ENCODE results near the gene TSR2. TPM values are rescaled to one million over a fixed set of nuclear protein-coding genes. Genes with fewer than 3 reads are reported as not detected.

The TSR2 gene
- total RNA-seq, 1 experiment from 2014 or later, result 27.9 TPM

GRCh38 chrX:54479136-54480111 lies 39.2 kb downstream of the TSR2 start:
- intact Hi-C loops (cut with micrococcal nuclease), result no loop called here
- Histone ChIP-seq H4K20me1 (ENCODE audit: insufficient read depth) (no peaks in the 10 kb centered on the region), H3K4me3 (replicated peaks in 1 of 2; ENCODE audit: low read depth in 1 of 2, low read length in 2 of 2) (no peak overlapping the region), H3K9me2 (ENCODE audit: insufficient read depth) (no peaks in the 10 kb centered on the region), H3K9ac (ENCODE audit: low read length) (no peak overlapping the region), H3K4me2 (ENCODE audit: low read length) (no peak overlapping the region), H3K9me3 (ENCODE audit: control insufficient read depth in 1 of 2, insufficient read depth in 1 of 2, low read depth in 1 of 2, low read length in 2 of 2) (no peaks in the 10 kb centered on the region), H3K27ac (ENCODE audit: low read depth, low read length) (no peak overlapping the region), H2AFZ (ENCODE audit: low read depth, low read length, poor library complexity, severe bottlenecking) (no peak overlapping the region), H3K36me3 (ENCODE audit: control insufficient read depth in 1 of 2, insufficient read depth in 2 of 2, low read length in 2 of 2) (no peaks in the 10 kb centered on the region), H3K79me2 (ENCODE audit: insufficient read depth, low read length) (no peaks in the 10 kb centered on the region), H3K4me1 (ENCODE audit: control insufficient read depth in 1 of 2, insufficient read depth in 2 of 2, low read length in 2 of 2) (peaks cover 9 to 24% of the 10 kb centered on the region in 2 experiments; a peak in 3 of 4 replicates), H3K27me3 (ENCODE audit: insufficient read depth, low read length) (no peaks in the 10 kb centered on the region)
- ChIA-PET CTCF (no interaction called here), RAD21 (ENCODE audit: low non-redundant PET in 1 of 2, low total read pairs in 2 of 2, uncharacterized antibody in 2 of 2, unreplicated experiment in 2 of 2) (interaction anchor here in 1 of 2 experiments (0.6 kb wide), 1 partner anchor 92 kb away, joined by 5 read pairs; no protein-coding TSS in a partner anchor), POLR2A (no interaction called here)
- no peak for ATAC-seq
- DNase-seq (ENCODE audit: low read depth, low spot score), result no peak
- TF ChIP-seq ATF3 (IDR thresholded peaks at IDR 0.05) (no peak), ZBTB33 (IDR thresholded peaks at IDR 0.05; ENCODE audit: extremely low read depth, insufficient replicate concordance, low read length) (no peak), CEBPB (IDR thresholded peaks at IDR 0.05; ENCODE audit: low read depth) (no peak), RAD21 (IDR thresholded peaks at IDR 0.05; ENCODE audit: low read depth) (no peak), REST (IDR thresholded peaks at IDR 0.05; ENCODE audit: low read depth) (no peak), POLR2A (IDR thresholded peaks at IDR 0.05; ENCODE audit: borderline replicate concordance, extremely low read depth, insufficient read depth, insufficient read length) (no peak), TCF7L2 (IDR thresholded peaks at IDR 0.05; ENCODE audit: borderline replicate concordance, extremely low read depth, insufficient read depth, insufficient read length) (no peak), ZFX (IDR thresholded peaks at IDR 0.05) (no peak), SRF (IDR thresholded peaks at IDR 0.05; ENCODE audit: low read depth) (no peak), EZH2phosphoT487 (IDR thresholded peaks at IDR 0.05; ENCODE audit: borderline replicate concordance) (no peak), CBX3 (IDR thresholded peaks at IDR 0.05; ENCODE audit: low read depth) (no peak), ZNF274 (IDR thresholded peaks at IDR 0.05; ENCODE audit: low read depth, low read length) (no peak), SIN3A (IDR thresholded peaks at IDR 0.05; ENCODE audit: low read depth) (no peak), CTCF (IDR thresholded peaks at IDR 0.05 in 2 of 3, conservative IDR thresholded peaks at IDR 0.05 in 1 of 3; ENCODE audit: borderline replicate concordance in 1 of 3, insufficient read depth in 1 of 3, low read depth in 2 of 3, low read length in 2 of 3) (no peak), JUND (IDR thresholded peaks at IDR 0.05) (no peak), EZH2 (IDR thresholded peaks at IDR 0.05) (no peak), YY1 (IDR thresholded peaks at IDR 0.05; ENCODE audit: extremely low read depth, insufficient replicate concordance, low read depth, low read length) (no peak), POLR2AphosphoS5 (IDR thresholded peaks at IDR 0.05; ENCODE audit: low read depth, low read length) (no peak), FOSL1 (IDR thresholded peaks at IDR 0.05; ENCODE audit: low read depth) (no peak)
- no TSS peak for BruUV-seq (replicated peaks)

Measured in HCT116 (cell line).